HepG2 (cell line): ENCODE data around the gene IKZF3. TPM values are rescaled to one million over a fixed set of nuclear protein-coding genes. Genes with fewer than 3 reads are reported as not detected.

ENCODE experiments used
- BCLAF1 ChIP-seq: fragments of 450-650 bp; IDR thresholded peaks from 2 replicates; pipeline ENCODE4 v1.6.1; 2017; ENCODE audit warnings: mild to moderate bottlenecking
- FOXO1 ChIP-seq: sonication (generic); formaldehyde crosslinking; IDR thresholded peaks from 2 replicates; pipeline ENCODE4 v1.4.0; 2020; ENCODE audit warnings: missing genetic modification reagents
- KAT8 ChIP-seq: IDR thresholded peaks from 2 replicates; pipeline ENCODE4 v1.6.1; 2016; ENCODE audit warnings: missing genetic modification reagents, missing compliant biosample characterization
- USF2 ChIP-seq, 2 experiments: sonication (generic) in 1 of 2; formaldehyde crosslinking in 1 of 2; IDR thresholded peaks; 2 replicates each; pipeline versions ENCODE4 v1.5.1 to v1.6.1; 2011 to 2020; ENCODE audit warnings: borderline replicate concordance in 1 of 2, low read depth in 1 of 2, low read length in 1 of 2, mild to moderate bottlenecking in 1 of 2, missing genetic modification reagents in 1 of 2, moderate library complexity in 1 of 2
- ZBTB42 ChIP-seq: sonication (generic); formaldehyde crosslinking; IDR thresholded peaks from 2 replicates; pipeline ENCODE4 v1.5.0; 2020; ENCODE audit warnings: mild to moderate bottlenecking, missing genetic modification reagents
- ZNF10 ChIP-seq: sonication (generic); formaldehyde crosslinking; IDR thresholded peaks from 2 replicates; pipeline ENCODE4 v1.4.0; 2020; ENCODE audit warnings: mild to moderate bottlenecking, low read depth, missing genetic modification reagents, borderline replicate concordance
- ZNF256 ChIP-seq: sonication (generic); formaldehyde crosslinking; conservative IDR thresholded peaks from 2 replicates; pipeline ENCODE4 v1.4.0; 2020; ENCODE audit warnings: missing genetic modification reagents
- ZNF318 ChIP-seq: sonication (generic); formaldehyde crosslinking; IDR thresholded peaks from 2 replicates; pipeline ENCODE4 v1.4.0; 2020; ENCODE audit warnings: mild to moderate bottlenecking, missing genetic modification reagents
- ZNF546 ChIP-seq: sonication (generic); formaldehyde crosslinking; conservative IDR thresholded peaks from 2 replicates; pipeline ENCODE4 v1.8.1; 2023; ENCODE audit warnings: mild to moderate bottlenecking, missing genetic modification reagents
- ZNF75D ChIP-seq: sonication (generic); formaldehyde crosslinking; IDR thresholded peaks from 2 replicates; pipeline ENCODE4 v1.8.1; 2023; ENCODE audit warnings: missing genetic modification reagents, mild to moderate bottlenecking, borderline replicate concordance
- polyA plus RNA-seq, 8 experiments: library from polyadenylated mRNA; depleted of rRNA in 3 of 8; stranded (reverse) in 7 of 8; unstranded in 1 of 8; fragments of >200 nt; fragmentation: Illumina TruSeq in 4 of 8; extraction: Trizol in 4 of 8; gene quantifications; 2 replicates each; pipeline versions ENCODE4 v1.2.1 to v1.2.3, GENCODE V29; 2011 to 2016; ENCODE audit warnings: low read depth in 4 of 8, missing spikeins in 1 of 8, mixed read lengths in 1 of 8; ENCODE audit not compliant: insufficient read depth in 1 of 8
- total RNA-seq, 5 experiments: library from RNA; depleted of rRNA; stranded (reverse); fragments of >200 nt; fragmentation: Illumina TruSeq; extraction: Trizol; gene quantifications; 2 replicates each; pipeline ENCODE4 v1.2.3, GENCODE V29; 2016; ENCODE audit warnings: low read depth in 1 of 5
- TF ChIP-seq, protein P1 (sequence below): sonication (generic); IDR thresholded peaks from 2 replicates; pipeline ENCODE4 v1.6.1; 2016; ENCODE audit warnings: low read depth, borderline replicate concordance

IKZF3 gene
- total and polyA plus RNA-seq, 2 of the 13 experiments (the other 11 are each of a cell fraction or from before 2014, with no cell fraction given), result not detected

GRCh38 chr17:39863918-39864746, at the start of gene IKZF3 (continued):
- TF ChIP-seq ZBTB42 (CRISPR knock-in tag) (peak; percentile 80; the same call in 1 of the 2 replicates), ZNF546 (CRISPR knock-in tag) (peak; percentile 97), BCLAF1 (no peak), FOXO1 (CRISPR knock-in tag) (peak; percentile 80), ZNF10 (CRISPR knock-in tag) (no peak), ZNF318 (no peak; the same call in 1 of the 2 replicates), KAT8 (CRISPR knock-in tag) (peak; percentile 84), ZNF75D (CRISPR knock-in tag) (no peak; the same call in 1 of the 2 replicates), USF2 (IDR thresholded peaks at IDR 0.05; ENCODE audit: low read depth, low read length) (no peak), USF2 (CRISPR knock-in tag; IDR thresholded peaks at IDR 0.05; ENCODE audit: borderline replicate concordance) (no peak), ZNF256 (CRISPR knock-in tag) (peak; percentile 99)
- TF ChIP-seq, protein P1, sequence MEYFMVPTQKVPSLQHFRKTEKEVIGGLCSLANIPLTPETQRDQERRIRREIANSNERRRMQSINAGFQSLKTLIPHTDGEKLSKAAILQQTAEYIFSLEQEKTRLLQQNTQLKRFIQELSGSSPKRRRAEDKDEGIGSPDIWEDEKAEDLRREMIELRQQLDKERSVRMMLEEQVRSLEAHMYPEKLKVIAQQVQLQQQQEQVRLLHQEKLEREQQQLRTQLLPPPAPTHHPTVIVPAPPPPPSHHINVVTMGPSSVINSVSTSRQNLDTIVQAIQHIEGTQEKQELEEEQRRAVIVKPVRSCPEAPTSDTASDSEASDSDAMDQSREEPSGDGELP, result peak; percentile 78; the same call in 1 of the 2 replicates
